Measurements from ENCODE around the gene RGS6.

GRCh38 chr14:71885301-71885700 lies 46.9 kb upstream of the RGS6 start:
- TF ChIP-seq SMC3 (IDR thresholded peaks at IDR 0.05; ENCODE audit: low read depth, low read length): no peak
- no peak for TF ChIP-seq USF2 (IDR thresholded peaks at IDR 0.05; ENCODE audit: low read depth, low read length)
- TF ChIP-seq CTCF (conservative IDR thresholded peaks at IDR 0.05; ENCODE audit: low read depth, low read length): no peak
- no peak for TF ChIP-seq FOS (IDR thresholded peaks at IDR 0.05; ENCODE audit: low read depth, low read length)
- no peak for TF ChIP-seq POLR2A (IDR thresholded peaks at IDR 0.05; ENCODE audit: low read depth, low read length)
- TF ChIP-seq RFX5 (IDR thresholded peaks at IDR 0.05; ENCODE audit: low read depth, low read length): no peak
- no peak for TF ChIP-seq ELK1 (IDR thresholded peaks at IDR 0.05; ENCODE audit: borderline replicate concordance, low read depth, low read length)
- no peak for TF ChIP-seq MAZ (IDR thresholded peaks at IDR 0.05; ENCODE audit: borderline replicate concordance, low read depth, low read length)
- no peak for TF ChIP-seq MXI1 (IDR thresholded peaks at IDR 0.05; ENCODE audit: borderline replicate concordance, low read depth, low read length)
- TF ChIP-seq MAFK (IDR thresholded peaks at IDR 0.05; ENCODE audit: low read depth, low read length): no peak
